HG03108 (cell line): ENCODE measurements around the gene ANXA5.
"Not testable (repeated sequence)": the region's sequence is repeated elsewhere in the genome, so short reads cannot be mapped to it uniquely, and the experiment has no call there.

Experiments used
- ATAC-seq: cut with Tn5 transposase; IDR thresholded peaks from one replicate; pipeline ENCODE4 v1.9.1; 2021; ENCODE audit warnings: moderate library complexity; ENCODE audit not compliant: unreplicated experiment

The ANXA5 gene

GRCh38 chr4:121679951-121680350 lies 16.8 kb downstream of the ANXA5 start:
- no peak for ATAC-seq

DNA sequence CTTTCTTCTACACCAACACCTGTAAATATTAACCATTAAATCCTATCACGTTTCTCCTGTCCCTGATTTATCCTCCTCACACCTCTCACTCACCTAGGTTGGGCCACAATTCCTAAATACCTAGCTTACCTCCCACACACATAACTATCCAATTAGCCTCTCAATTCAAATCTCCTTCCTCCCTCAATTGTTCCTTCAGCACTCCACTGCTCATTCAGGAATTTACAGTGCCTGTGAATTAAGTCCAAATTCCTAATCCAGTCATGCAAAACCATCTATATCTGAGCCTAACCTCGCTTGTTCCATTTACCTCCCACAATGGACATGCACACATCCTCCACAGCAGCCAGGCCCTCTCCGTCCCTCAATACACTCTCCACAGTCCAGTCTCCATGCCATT lies 17.5 kb downstream of the ANXA5 start:
- no peak for ATAC-seq

DNA sequence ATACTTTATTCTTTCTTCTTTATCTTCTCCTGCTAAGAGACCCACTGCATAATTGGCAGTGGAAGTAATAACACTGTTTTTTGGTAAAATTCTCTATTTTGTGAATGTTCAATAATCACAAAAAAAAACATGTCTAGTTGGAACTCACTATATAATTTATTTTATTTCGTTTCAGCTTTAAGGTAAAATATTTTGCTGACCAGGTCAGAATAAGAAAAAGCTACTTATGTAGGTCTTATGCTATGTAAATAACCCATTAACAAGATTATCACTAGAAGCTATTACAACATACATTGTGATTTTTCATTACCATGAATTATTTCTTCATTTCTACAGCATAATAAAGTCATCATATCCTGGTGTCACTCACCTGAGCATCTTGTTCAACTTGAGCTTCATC lies 19.3 kb downstream of the ANXA5 start:
- no peak for ATAC-seq

DNA sequence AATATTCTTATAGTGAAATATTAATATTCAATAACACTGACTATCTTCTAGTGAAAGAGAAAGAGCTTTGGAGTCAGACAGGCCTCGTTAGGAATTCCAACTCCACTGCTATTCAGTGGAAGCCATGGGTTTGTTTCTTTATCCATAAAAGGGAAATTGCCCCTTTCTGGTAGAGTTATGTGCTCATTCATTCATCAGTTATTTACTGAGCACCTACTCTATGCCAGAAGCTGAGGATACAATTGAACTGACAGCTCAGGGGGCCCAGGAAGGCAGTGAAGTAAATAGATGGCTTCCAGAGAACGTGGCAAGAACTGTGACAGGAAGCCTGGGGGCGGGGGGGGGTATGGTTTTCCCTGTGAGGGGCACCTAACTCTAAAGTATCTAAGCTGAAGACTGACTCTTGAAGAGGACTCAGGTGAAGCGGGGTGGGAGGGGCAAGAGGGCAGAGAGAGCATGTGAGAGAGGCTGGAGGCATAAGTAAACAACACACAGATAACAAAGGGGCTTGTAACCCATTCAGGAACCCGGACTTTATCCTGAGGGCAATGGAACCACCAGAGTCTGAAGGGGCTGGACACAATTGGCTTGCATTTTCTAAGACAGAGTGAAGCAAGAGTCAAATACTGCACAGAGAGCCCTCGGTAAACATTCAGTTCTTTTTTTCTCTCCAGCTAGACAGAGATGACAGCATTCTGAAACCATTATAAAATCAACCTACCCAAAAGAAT lies 20.3 kb downstream of the ANXA5 start:
- no peak for ATAC-seq

DNA sequence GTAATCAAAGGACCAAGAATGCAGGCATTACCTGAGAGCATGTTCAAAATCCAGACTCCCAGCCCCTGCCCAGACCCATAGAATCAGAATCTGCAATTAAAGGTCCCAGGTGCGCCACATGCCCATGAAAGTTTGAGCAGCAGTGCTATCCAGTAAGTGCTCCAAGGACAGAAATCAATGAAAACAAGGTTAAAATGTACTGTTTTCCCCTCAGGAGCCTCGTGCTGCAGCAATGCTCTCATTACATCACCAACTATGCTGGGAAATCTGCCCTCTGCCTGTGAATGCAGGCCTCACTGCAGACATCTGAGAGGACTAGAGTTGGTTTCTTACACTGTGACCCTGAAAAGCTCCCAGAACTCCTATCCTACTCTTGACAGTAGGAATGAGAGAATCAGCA lies 21.1 kb downstream of the ANXA5 start:
- ATAC-seq = no peak

- no peak for ATAC-seq
These were observed 22.1 kb downstream of the ANXA5 start for GRCh38 chr4:121674696-121675095.

DNA sequence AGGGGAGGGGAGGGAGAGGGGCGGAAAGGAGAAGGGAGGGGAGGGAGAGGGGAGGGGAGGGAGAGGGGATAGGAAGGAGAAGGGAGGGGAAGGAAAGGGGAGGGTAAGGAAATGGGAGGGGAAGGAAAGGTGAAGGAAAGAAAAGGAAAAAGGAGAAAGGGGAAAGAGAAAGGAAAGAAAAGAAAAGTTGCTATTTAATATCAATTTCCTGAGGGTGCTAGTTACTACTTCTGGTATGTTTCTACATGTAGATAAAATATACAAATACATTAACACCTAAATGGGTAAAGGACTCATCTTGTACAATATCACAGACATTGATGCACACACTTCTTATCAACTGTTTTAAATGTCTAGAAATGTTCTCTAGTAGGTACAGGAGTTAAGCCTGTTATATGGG lies 22.6 kb downstream of the ANXA5 start:
- ATAC-seq = no peak

- no peak for ATAC-seq
These were observed 27.6 kb downstream of the ANXA5 start for GRCh38 chr4:121669163-121669550.

DNA sequence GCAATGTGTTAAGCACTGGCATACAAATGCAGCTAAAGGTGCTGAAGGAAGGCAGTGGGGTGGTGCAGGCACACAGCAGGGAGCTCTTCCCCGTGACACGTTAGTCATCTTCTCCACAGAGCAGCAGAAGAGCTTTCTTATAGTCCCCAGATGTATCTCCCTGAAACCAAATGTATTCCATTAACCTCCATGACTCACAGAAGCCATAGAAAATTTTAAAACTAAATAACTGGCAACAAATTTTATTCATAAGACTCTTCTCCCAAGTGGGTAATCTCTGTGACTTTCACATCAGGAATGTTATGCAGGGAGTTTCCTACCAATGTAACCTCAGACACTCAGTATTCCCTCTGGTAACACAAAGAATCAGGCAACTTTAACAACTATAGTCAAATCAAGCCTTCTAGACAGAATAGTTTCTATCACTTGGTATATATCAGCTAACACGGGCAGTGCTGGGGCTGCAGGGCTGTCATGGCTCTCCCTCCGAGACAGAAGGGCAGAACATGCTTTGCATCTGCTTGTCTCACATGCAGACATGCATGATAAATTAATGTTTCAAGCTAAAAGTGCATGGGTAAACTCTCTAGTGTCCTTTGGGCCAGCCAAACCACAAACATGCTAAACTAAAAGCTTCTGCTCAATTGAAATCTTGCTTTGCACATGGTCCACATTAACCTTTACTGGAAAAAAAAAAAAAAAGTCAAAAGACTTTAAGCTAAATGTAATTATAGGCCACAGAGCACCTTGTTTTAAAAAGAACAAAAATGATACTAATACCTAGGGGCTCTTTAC lies 28.2 kb downstream of the ANXA5 start:
- no peak for ATAC-seq

- no peak for ATAC-seq
These were observed 30.6 kb downstream of the ANXA5 start for GRCh38 chr4:121666091-121666679.

- ATAC-seq = no peak
These were observed 31.4 kb downstream of the ANXA5 start for GRCh38 chr4:121665371-121665770.

DNA sequence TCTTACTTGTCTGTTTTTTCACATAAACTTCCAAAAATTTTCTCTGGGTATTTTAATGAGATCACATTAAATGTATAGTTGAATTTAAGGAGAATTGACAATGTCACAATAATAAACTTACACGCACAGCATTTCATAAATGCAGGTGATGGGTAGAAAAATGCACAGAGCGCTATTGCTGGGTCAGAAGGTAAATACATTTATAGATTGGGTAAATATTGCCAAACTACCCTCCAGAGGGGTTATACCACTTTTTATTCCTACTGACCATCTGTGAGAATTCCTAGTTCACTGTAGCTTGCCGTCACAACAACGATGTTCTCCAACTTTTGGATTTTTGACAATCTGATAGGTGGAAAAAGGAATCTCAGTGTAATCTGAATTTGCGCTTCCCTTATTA lies 34.6 kb downstream of the ANXA5 start:
- ATAC-seq = no peak

- ATAC-seq = not testable (repeated sequence)
These were observed 36.4 kb downstream of the ANXA5 start for GRCh38 chr4:121660175-121660933.

GRCh38 chr4:121658125-121658524 lies 38.7 kb downstream of the ANXA5 start:
- no peak for ATAC-seq

DNA sequence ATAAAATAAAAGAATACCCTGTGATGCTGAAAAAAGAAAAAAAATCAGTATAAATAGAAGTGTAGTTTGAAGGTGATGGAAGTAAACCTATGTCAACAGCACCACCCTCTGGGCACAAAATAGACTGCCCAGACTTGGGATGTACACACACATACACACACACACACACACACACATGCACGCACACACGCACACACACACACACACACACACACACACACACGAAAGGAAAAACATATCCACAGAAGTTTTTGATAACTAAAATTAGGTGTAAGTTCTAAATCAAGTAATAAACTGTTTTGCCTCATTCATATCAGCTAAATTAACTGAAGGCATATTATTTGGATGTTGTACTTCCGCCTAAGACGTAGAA lies 40.5 kb downstream of the ANXA5 start:
- no peak for ATAC-seq

DNA sequence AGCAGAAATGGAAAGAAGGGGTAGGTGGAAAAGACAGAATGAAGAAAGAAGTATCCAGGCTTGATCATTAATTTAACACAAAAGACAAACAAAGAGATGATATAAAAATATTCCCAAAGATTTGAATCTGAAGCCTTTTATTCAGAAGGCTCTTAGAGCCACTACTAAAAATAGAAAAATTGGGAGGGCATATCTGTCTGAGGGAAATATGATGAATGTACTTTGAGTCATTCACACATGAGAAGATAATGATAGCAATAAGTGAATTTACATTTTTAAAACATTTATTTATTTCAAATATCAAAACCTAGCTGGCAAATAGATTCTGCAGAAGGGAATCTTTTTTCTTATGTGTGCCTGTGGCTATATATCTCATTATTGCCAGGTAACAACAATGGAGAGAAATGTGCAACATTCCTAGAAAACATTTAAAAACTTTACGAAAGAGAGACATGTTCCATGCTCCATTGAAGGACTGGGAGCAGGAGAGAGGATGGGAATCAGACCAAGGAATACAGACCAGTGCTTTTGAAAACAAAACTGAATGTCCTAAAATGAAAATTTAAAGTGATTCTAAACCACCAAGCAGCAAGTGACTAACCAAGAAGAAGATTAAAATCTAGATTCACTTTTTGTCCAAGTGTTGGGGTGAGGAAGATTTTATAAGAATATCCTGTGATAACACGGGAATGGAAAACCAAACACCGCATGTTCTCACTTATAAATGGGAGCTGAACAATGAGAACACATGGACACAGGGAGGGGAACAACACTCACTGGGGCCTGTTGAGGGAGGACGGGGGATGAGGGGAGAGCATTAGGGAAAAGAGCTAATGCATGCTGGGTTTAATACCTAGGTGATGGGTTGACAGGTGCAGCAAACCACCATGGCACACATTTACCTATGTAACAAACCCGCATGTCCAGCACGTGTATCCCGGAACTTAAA lies 41.2 kb downstream of the ANXA5 start:
- ATAC-seq = no peak

DNA sequence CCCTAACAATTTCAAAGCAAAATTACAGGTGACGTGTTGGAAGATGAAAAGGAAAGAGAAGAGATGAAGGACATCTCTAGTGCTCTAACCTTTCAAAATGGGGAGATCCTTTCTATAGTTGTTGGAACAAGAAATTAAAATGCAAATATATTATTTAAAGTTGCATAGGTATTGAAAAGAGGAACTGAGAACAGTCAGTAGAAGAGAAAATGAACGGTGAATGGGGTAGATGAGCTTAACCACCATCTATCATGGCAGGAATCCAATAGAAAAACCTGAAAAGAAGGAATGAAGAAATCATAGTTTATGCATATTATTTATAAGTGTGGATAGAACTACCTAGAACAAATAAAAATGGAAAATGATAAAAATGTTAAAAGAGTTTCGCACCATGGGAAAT lies 42.0 kb downstream of the ANXA5 start:
- ATAC-seq = peak; percentile 81

GRCh38 chr4:121653986-121654385 lies 42.8 kb downstream of the ANXA5 start:
- ATAC-seq = no peak

DNA sequence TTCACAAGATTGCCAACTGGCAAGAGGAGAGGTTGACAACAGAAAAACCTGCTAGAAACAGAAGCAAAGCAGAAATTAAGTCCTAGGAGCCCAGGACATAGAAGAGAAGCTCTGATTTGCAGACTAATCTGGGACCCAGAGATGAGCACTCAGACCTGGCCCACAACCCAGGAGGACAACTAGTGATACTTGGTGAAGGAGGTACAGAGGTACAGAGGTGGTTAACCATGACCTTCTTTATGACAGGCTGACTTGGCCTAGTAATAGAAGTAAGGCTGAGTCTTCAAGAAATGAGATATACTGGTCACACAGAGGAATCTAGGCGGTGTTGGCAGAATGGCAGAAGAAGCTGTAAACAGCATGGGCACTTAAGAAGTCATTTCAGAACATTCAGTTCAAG lies 43.6 kb downstream of the ANXA5 start:
- no peak for ATAC-seq

GRCh38 chr4:121651597-121651996 lies 45.2 kb downstream of the ANXA5 start:
- no peak for ATAC-seq
